MCF 10A (cell line): Measurements from ENCODE around the gene PTPRE. TPM values are rescaled to one million over a fixed set of nuclear protein-coding genes. Genes with fewer than 3 reads are reported as not detected.

Experiments
- BruUV-seq: library from RNA; stranded (reverse); fragments of 400-500 nt; replicated peaks from 2 replicates; lab custom pipeline; 2021; lab: Mats Ljungman, UMichigan
- CTCF ChIA-PET: fragments of 300-600 bp; sonication (Branson Sonifier 250); formaldehyde crosslinking; extraction: SDS; loops from one replicate; lab custom pipeline; 2021; ENCODE audit warnings: antibody characterized with exemption, inconsistent platforms; lab: Yijun Ruan, JAX
- POLR2A ChIA-PET: fragments of 300-600, 350-650 bp; sonication (Branson Sonifier 250); formaldehyde crosslinking; extraction: SDS; loops from one replicate; lab custom pipeline; 2020; ENCODE audit warnings: antibody characterized with exemption, inconsistent platforms; lab: Yijun Ruan, JAX
- DNase-seq: peaks from one replicate; pipeline ENCODE4 v3.0.0-alpha.2; 2018; ENCODE audit not compliant: unreplicated experiment
- H3K27ac Mint-ChIP-seq: one replicate; pipeline ENCODE4 v1.8.0; 2022; ENCODE audit warnings: mild to moderate bottlenecking, low read depth, mixed read lengths; ENCODE audit not compliant: unreplicated experiment
- H3K27me3 Mint-ChIP-seq: one replicate; pipeline ENCODE4 v1.8.0; 2022; ENCODE audit warnings: mixed read lengths; ENCODE audit not compliant: insufficient read depth, unreplicated experiment
- H3K36me3 Mint-ChIP-seq: one replicate; pipeline ENCODE4 v1.8.0; 2022; ENCODE audit warnings: mild to moderate bottlenecking, moderate library complexity, mixed read lengths; ENCODE audit not compliant: insufficient read depth, unreplicated experiment
- H3K4me1 Mint-ChIP-seq: one replicate; pipeline ENCODE4 v1.8.0; 2022; ENCODE audit warnings: mixed read lengths; ENCODE audit not compliant: insufficient read depth, unreplicated experiment
- H3K4me3 Mint-ChIP-seq: one replicate; pipeline ENCODE4 v1.8.0; 2022; ENCODE audit warnings: mild to moderate bottlenecking, moderate library complexity, mixed read lengths; ENCODE audit not compliant: unreplicated experiment
- H3K9me3 Mint-ChIP-seq: one replicate; pipeline ENCODE4 v1.8.0; 2022; ENCODE audit warnings: mixed read lengths; ENCODE audit not compliant: unreplicated experiment
- intact Hi-C: fragments of 100-400 bp; cut with micrococcal nuclease; formaldehyde crosslinking; loops from 2 replicates; pipeline ENCODE4 v1.14.1; 2022
- total RNA-seq: library from RNA; stranded (reverse); gene quantifications from 2 replicates; pipeline ENCODE4 v1.2.3, GENCODE V29; 2022
- TF ChIP-seq, protein P1 (sequence below): fragments of 200-600 bp; IDR thresholded peaks from one replicate; pipeline ENCODE4 v1.8.0; 2022; ENCODE audit warnings: antibody characterized with exemption, mild to moderate bottlenecking; ENCODE audit not compliant: unreplicated experiment

The PTPRE gene
- total RNA-seq, 1 experiment from 2014 or later = 34.6 TPM

DNA sequence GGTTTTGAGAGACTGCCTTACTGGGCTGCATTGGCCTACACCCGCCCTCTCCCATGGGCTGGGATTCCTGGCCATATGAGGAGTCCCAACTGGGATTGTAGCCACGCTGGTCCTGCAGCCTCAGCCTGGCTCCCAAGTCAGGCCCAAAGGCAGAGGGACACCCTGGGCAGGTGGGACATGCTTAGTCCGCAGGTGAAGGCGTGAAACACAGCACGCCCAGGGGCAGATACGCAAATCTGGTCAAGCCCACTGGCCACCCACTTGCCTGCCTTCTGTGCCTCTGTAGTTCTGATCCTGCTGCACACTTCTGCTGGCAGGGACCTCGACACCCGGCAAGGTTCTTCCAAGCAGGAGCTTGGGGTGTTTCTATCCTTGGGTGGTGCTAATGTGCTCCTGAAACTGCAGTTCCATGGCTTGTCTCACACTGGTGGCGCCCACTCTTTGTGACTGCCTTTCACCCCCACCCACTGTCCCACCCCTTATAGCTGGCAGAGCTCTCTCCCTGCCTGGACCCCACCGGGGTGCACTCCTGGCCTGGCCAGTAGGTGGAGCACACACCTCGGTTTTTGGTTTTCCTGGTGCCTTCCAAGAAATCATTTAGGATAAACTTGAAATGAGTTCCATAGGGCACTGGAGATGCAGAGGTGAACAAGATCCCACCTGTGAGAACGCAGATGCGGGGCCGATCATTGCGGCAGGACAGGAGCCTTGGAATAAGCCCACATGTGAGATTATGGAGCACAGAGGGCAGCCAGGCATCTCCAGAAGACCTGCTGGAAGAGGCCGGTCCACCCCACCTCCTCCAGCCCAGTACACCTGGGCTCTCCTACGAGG is 171.4 kb downstream of the PTPRE start:
- H3K27ac Mint-ChIP-seq = no peak overlapping the region
- peaks cover 54% of the 10 kb centered on the region for H3K36me3 Mint-ChIP-seq
- H3K9me3 Mint-ChIP-seq = no peaks in the 10 kb centered on the region
- BruUV-seq = no TSS peak
- POLR2A ChIA-PET = no interaction called here
- CTCF ChIA-PET = interaction anchor here (0.5 to 14.1 kb wide), 16 partner anchors 9 to 635 kb away, joined by 3 to 187 read pairs (median 3); no protein-coding TSS in a partner anchor
- H3K4me3 Mint-ChIP-seq = no peak overlapping the region
- DNase-seq = peak; percentile 50
- no peaks in the 10 kb centered on the region for H3K4me1 Mint-ChIP-seq
- H3K27me3 Mint-ChIP-seq = no peaks in the 10 kb centered on the region
- TF ChIP-seq, protein P1, sequence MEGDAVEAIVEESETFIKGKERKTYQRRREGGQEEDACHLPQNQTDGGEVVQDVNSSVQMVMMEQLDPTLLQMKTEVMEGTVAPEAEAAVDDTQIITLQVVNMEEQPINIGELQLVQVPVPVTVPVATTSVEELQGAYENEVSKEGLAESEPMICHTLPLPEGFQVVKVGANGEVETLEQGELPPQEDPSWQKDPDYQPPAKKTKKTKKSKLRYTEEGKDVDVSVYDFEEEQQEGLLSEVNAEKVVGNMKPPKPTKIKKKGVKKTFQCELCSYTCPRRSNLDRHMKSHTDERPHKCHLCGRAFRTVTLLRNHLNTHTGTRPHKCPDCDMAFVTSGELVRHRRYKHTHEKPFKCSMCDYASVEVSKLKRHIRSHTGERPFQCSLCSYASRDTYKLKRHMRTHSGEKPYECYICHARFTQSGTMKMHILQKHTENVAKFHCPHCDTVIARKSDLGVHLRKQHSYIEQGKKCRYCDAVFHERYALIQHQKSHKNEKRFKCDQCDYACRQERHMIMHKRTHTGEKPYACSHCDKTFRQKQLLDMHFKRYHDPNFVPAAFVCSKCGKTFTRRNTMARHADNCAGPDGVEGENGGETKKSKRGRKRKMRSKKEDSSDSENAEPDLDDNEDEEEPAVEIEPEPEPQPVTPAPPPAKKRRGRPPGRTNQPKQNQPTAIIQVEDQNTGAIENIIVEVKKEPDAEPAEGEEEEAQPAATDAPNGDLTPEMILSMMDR = peak; percentile 65
- intact Hi-C loops = loop anchor here (1.0 kb wide), 1 partner anchor 72 kb away; no protein-coding TSS in a partner anchor

GRCh38 chr10:128080231-128080630 is 173.3 kb downstream of the PTPRE start:
- TF ChIP-seq, protein P1 = no peak
- ChIA-PET POLR2A (interaction anchor here (0.8 to 1.0 kb wide), 2 partner anchors 43 to 45 kb away, joined by 3 read pairs; no protein-coding TSS in a partner anchor), CTCF (interaction anchor here (0.6 to 14.1 kb wide), 8 partner anchors 9 to 158 kb away, joined by 3 to 187 read pairs (median 7); no protein-coding TSS in a partner anchor)
- no peak for DNase-seq
- H3K4me3 Mint-ChIP-seq = no peak overlapping the region
- H3K27me3 Mint-ChIP-seq = no peaks in the 10 kb centered on the region
- no TSS peak for BruUV-seq
- no peaks in the 10 kb centered on the region for H3K9me3 Mint-ChIP-seq
- intact Hi-C loops = no loop called here
- no peak overlapping the region for H3K27ac Mint-ChIP-seq
- H3K4me1 Mint-ChIP-seq = no peaks in the 10 kb centered on the region
- H3K36me3 Mint-ChIP-seq = peaks cover 51% of the 10 kb centered on the region

- no peak overlapping the region for H3K4me3 Mint-ChIP-seq
- intact Hi-C loops = no loop called here
- DNase-seq = no peak
- BruUV-seq = no TSS peak
- ChIA-PET CTCF (interaction anchor here (0.6 to 14.1 kb wide), 5 partner anchors 11 to 71 kb away, joined by 3 to 187 read pairs (median 8); no protein-coding TSS in a partner anchor), POLR2A (interaction anchor here (0.8 kb wide), 1 partner anchor 45 kb away, joined by 3 read pairs; no protein-coding TSS in a partner anchor)
- no peak overlapping the region for H3K27ac Mint-ChIP-seq
- H3K4me1 Mint-ChIP-seq = no peaks in the 10 kb centered on the region
- H3K36me3 Mint-ChIP-seq = peaks cover 51% of the 10 kb centered on the region
- no peaks in the 10 kb centered on the region for H3K9me3 Mint-ChIP-seq
- TF ChIP-seq, protein P1 = no peak
- no peaks in the 10 kb centered on the region for H3K27me3 Mint-ChIP-seq
These were observed 173.7 kb downstream of the PTPRE start for GRCh38 chr10:128080641-128081040.

GRCh38 chr10:128081222-128081621 is 174.3 kb downstream of the PTPRE start:
- H3K27ac Mint-ChIP-seq = no peak overlapping the region
- H3K9me3 Mint-ChIP-seq = no peaks in the 10 kb centered on the region
- CTCF ChIA-PET = interaction anchor here (0.6 to 14.1 kb wide), 7 partner anchors 12 to 521 kb away, joined by 3 to 187 read pairs (median 4); no protein-coding TSS in a partner anchor
- intact Hi-C loops = no loop called here
- no peak overlapping the region for H3K4me3 Mint-ChIP-seq
- no peak for DNase-seq
- BruUV-seq = no TSS peak
- H3K36me3 Mint-ChIP-seq = peaks cover 45% of the 10 kb centered on the region
- POLR2A ChIA-PET = no interaction called here
- TF ChIP-seq, protein P1 = no peak
- no peaks in the 10 kb centered on the region for H3K4me1 Mint-ChIP-seq
- no peaks in the 10 kb centered on the region for H3K27me3 Mint-ChIP-seq
